GM19193 (cell line): ENCODE measurements around the gene RBM15.

Experiments used
- POLR2A ChIP-seq: IDR thresholded peaks from 4 replicates; pipeline ENCODE4 v1.6.1; 2011; ENCODE audit not compliant: insufficient read depth, insufficient read length; ENCODE audit errors: extremely low read depth

The RBM15 gene

GRCh38 chr1:110309767-110310166, 29.4 kb upstream of the RBM15 start:
- TF ChIP-seq POLR2A: no peak

GRCh38 chr1:110310300-110310699, 28.9 kb upstream of the RBM15 start:
- TF ChIP-seq POLR2A: no peak

- no peak for TF ChIP-seq POLR2A
These were observed 26.7 kb upstream of the RBM15 start for GRCh38 chr1:110312188-110313121.

- TF ChIP-seq POLR2A: no peak
These were observed 22.4 kb upstream of the RBM15 start for GRCh38 chr1:110316735-110317134.

- no peak for TF ChIP-seq POLR2A
These were observed 21.1 kb upstream of the RBM15 start for GRCh38 chr1:110318046-110318445.

GRCh38 chr1:110319332-110320167, 19.6 kb upstream of the RBM15 start:
- no peak for TF ChIP-seq POLR2A

- TF ChIP-seq POLR2A: no peak
These were observed 19.0 kb upstream of the RBM15 start for GRCh38 chr1:110320168-110320518.

GRCh38 chr1:110321045-110321444, 18.1 kb upstream of the RBM15 start:
- TF ChIP-seq POLR2A: no peak

GRCh38 chr1:110321846-110322245, 17.3 kb upstream of the RBM15 start:
- TF ChIP-seq POLR2A: no peak

GRCh38 chr1:110324667-110325066, 14.5 kb upstream of the RBM15 start:
- no peak for TF ChIP-seq POLR2A

- TF ChIP-seq POLR2A: no peak
These were observed 12.4 kb upstream of the RBM15 start for GRCh38 chr1:110326826-110327225.

GRCh38 chr1:110328274-110328673, 10.9 kb upstream of the RBM15 start:
- TF ChIP-seq POLR2A: no peak

- TF ChIP-seq POLR2A: no peak
These were observed 10.5 kb upstream of the RBM15 start for GRCh38 chr1:110328700-110329099.

GRCh38 chr1:110335265-110335664, 3.9 kb upstream of the RBM15 start:
- TF ChIP-seq POLR2A: no peak

- TF ChIP-seq POLR2A: no peak
These were observed 2.7 kb upstream of the RBM15 start for GRCh38 chr1:110336300-110337039.
